Neural progenitor cell (in vitro differentiated cells): Measurements from ENCODE around the gene WWOX. TPM values are rescaled to one million over a fixed set of nuclear protein-coding genes. Genes with fewer than 3 reads are reported as not detected.

ENCODE experiments used
- DNase-seq: peaks from one replicate; pipeline ENCODE4 v3.0.0-alpha.2; 2016; ENCODE audit warnings: low spot score
- H2AFZ ChIP-seq: fragments of 200-600 bp; sonication (generic); replicated peaks from 2 replicates; pipeline ENCODE4 v1.6.1; 2016; ENCODE audit warnings: antibody characterized with exemption
- H3F3A ChIP-seq: fragments of 200-600 bp; sonication (generic); 2 replicates; pipeline ENCODE4 v1.6.1; 2016; ENCODE audit warnings: antibody characterized with exemption, low read depth
- H3K27ac ChIP-seq: fragments of 200-600 bp; sonication (generic); 2 replicates; pipeline ENCODE4 v1.5.1; 2016; ENCODE audit warnings: mild to moderate bottlenecking
- H3K27me3 ChIP-seq: fragments of 200-600 bp; sonication (generic); 2 replicates; pipeline ENCODE4 v1.6.1; 2016; ENCODE audit warnings: mild to moderate bottlenecking, moderate library complexity
- H3K36me3 ChIP-seq: fragments of 200-600 bp; sonication (generic); 2 replicates; pipeline ENCODE4 v1.5.1; 2016
- H3K4me1 ChIP-seq: fragments of 200-600 bp; sonication (generic); 2 replicates; pipeline ENCODE4 v1.6.1; 2016; ENCODE audit warnings: mixed run types
- H3K4me2 ChIP-seq: fragments of 200-600 bp; sonication (generic); 2 replicates; pipeline ENCODE4 v1.6.1; 2016
- H3K4me3 ChIP-seq: fragments of 200-600 bp; sonication (generic); 2 replicates; pipeline ENCODE4 v1.5.1; 2016
- H3K79me2 ChIP-seq: fragments of 200-600 bp; sonication (generic); 2 replicates; pipeline ENCODE4 v1.6.1; 2016; ENCODE audit warnings: low read depth
- H3K9ac ChIP-seq: fragments of 200-600 bp; sonication (generic); 2 replicates; pipeline ENCODE4 v1.6.1; 2016
- H3K9me3 ChIP-seq: fragments of 200-600 bp; sonication (generic); 2 replicates; pipeline ENCODE4 v1.5.1; 2016; ENCODE audit warnings: low read depth
- H4K20me1 ChIP-seq: fragments of 200-600 bp; sonication (generic); 2 replicates; pipeline ENCODE4 v1.6.1; 2016; ENCODE audit warnings: low read depth
- H3K27ac Mint-ChIP-seq: 3 replicates; pipeline ENCODE4 v1.8.0; 2021; ENCODE audit warnings: mixed read lengths
- H3K27me3 Mint-ChIP-seq: 2 replicates; pipeline ENCODE4 v1.8.0; 2022; ENCODE audit warnings: low read depth, mild to moderate bottlenecking, inconsistent platforms, moderate library complexity, mixed read lengths; ENCODE audit not compliant: insufficient read depth
- H3K36me3 Mint-ChIP-seq: 3 replicates; pipeline ENCODE4 v1.8.0; 2021; ENCODE audit warnings: mixed read lengths
- H3K4me1 Mint-ChIP-seq: 3 replicates; pipeline ENCODE4 v1.8.0; 2021; ENCODE audit warnings: mixed read lengths
- H3K4me3 Mint-ChIP-seq: 3 replicates; pipeline ENCODE4 v1.8.0; 2021; ENCODE audit warnings: mild to moderate bottlenecking, moderate library complexity, mixed read lengths
- H3K9me3 Mint-ChIP-seq: 3 replicates; pipeline ENCODE4 v1.8.0; 2020; ENCODE audit warnings: mixed read lengths
- CTCF ChIP-seq: fragments of 200-600 bp; sonication (generic); IDR thresholded peaks from 2 replicates; pipeline ENCODE4 v1.5.1; 2017; ENCODE audit warnings: antibody characterized with exemption, mild to moderate bottlenecking
- EZH2 ChIP-seq: fragments of 200-600 bp; sonication (generic); IDR thresholded peaks from 2 replicates; pipeline ENCODE4 v1.6.1; 2017; ENCODE audit warnings: antibody characterized with exemption, mild to moderate bottlenecking, moderate library complexity
- EZH2phosphoT487 ChIP-seq: fragments of 200-600 bp; sonication (generic); IDR thresholded peaks from 2 replicates; pipeline ENCODE4 v1.6.1; 2017; ENCODE audit warnings: antibody characterized with exemption
- total RNA-seq: library from RNA; depleted of rRNA; stranded (reverse); fragments of >200 nt; gene quantifications from 2 replicates; pipeline ENCODE4 v1.2.3, GENCODE V29; 2015; ENCODE audit warnings: low replicate concordance

The WWOX gene
- total RNA-seq, 1 donor from 2014 or later: 63.7 TPM

GRCh38 chr16:78436023-78436422, 336.6 kb downstream of the WWOX start:
- Histone ChIP-seq H3K9ac (no peak overlapping the region), H2AFZ (no peak overlapping the region), H3K27me3 (no peaks in the 10 kb centered on the region), H3K79me2 (no peaks in the 10 kb centered on the region), H3K4me1 (no peaks in the 10 kb centered on the region), H3K4me3 (no peak overlapping the region), H3K36me3 (no peaks in the 10 kb centered on the region), H3F3A (no peaks in the 10 kb centered on the region), H4K20me1 (no peaks in the 10 kb centered on the region), H3K9me3 (no peaks in the 10 kb centered on the region), H3K4me2 (no peak overlapping the region), H3K27ac (no peak overlapping the region)
- no peaks in the 10 kb centered on the region for H3K9me3 Mint-ChIP-seq
- TF ChIP-seq EZH2 (no peak), CTCF (no peak)
- no peak overlapping the region for H3K4me3 Mint-ChIP-seq
- H3K4me1 Mint-ChIP-seq: no peaks in the 10 kb centered on the region
- H3K27ac Mint-ChIP-seq: no peak overlapping the region
- H3K27me3 Mint-ChIP-seq: peaks cover 2% of the 10 kb centered on the region
- peaks cover 5% of the 10 kb centered on the region for H3K36me3 Mint-ChIP-seq
- DNase-seq: no peak

GRCh38 chr16:78436846-78437245, 337.4 kb downstream of the WWOX start:
- Mint-ChIP-seq H3K36me3 (peaks cover 5% of the 10 kb centered on the region), H3K9me3 (no peaks in the 10 kb centered on the region), H3K27me3 (peaks cover 2% of the 10 kb centered on the region), H3K27ac (no peak overlapping the region), H3K4me1 (no peaks in the 10 kb centered on the region), H3K4me3 (no peak overlapping the region)
- Histone ChIP-seq H3K4me1 (no peaks in the 10 kb centered on the region), H3K9me3 (no peaks in the 10 kb centered on the region), H3K79me2 (no peaks in the 10 kb centered on the region), H4K20me1 (no peaks in the 10 kb centered on the region), H3K4me3 (no peak overlapping the region), H3K4me2 (no peak overlapping the region), H3K9ac (no peak overlapping the region), H3F3A (no peaks in the 10 kb centered on the region), H2AFZ (no peak overlapping the region), H3K27me3 (no peaks in the 10 kb centered on the region), H3K36me3 (no peaks in the 10 kb centered on the region), H3K27ac (no peak overlapping the region)
- no peak for TF ChIP-seq EZH2
- no peak for TF ChIP-seq EZH2phosphoT487
- no peak for TF ChIP-seq CTCF
- DNase-seq: no peak

GRCh38 chr16:78437352-78437968, 338.0 kb downstream of the WWOX start:
- no peaks in the 10 kb centered on the region for H3K4me1 ChIP-seq
- peak; percentile 69 for DNase-seq
- Mint-ChIP-seq H3K4me1 (no peaks in the 10 kb centered on the region), H3K27ac (no peak overlapping the region), H3K27me3 (peaks cover 2% of the 10 kb centered on the region), H3K36me3 (peaks cover 5% of the 10 kb centered on the region), H3K9me3 (no peaks in the 10 kb centered on the region), H3K4me3 (no peak overlapping the region)
- no peaks in the 10 kb centered on the region for H4K20me1 ChIP-seq
- H3K27ac ChIP-seq: no peak overlapping the region
- H3K4me3 ChIP-seq: no peak overlapping the region
- H3K36me3 ChIP-seq: no peaks in the 10 kb centered on the region
- H3K9ac ChIP-seq: no peak overlapping the region
- no peaks in the 10 kb centered on the region for H3K27me3 ChIP-seq
- no peak overlapping the region for H2AFZ ChIP-seq
- H3K9me3 ChIP-seq: no peaks in the 10 kb centered on the region
- no peak overlapping the region for H3K4me2 ChIP-seq
- no peaks in the 10 kb centered on the region for H3K79me2 ChIP-seq
- TF ChIP-seq EZH2phosphoT487 (no peak), EZH2 (no peak), CTCF (peak; percentile 97)
- H3F3A ChIP-seq: no peaks in the 10 kb centered on the region
